Measurements from ENCODE around the gene CPS1. TPM values are rescaled to one million over a fixed set of nuclear protein-coding genes. Genes with fewer than 3 reads are reported as not detected.

Gene CPS1
- total and polyA plus RNA-seq, 11 donors, result 0.61 to 5.3 (median 1.8) TPM

DNA sequence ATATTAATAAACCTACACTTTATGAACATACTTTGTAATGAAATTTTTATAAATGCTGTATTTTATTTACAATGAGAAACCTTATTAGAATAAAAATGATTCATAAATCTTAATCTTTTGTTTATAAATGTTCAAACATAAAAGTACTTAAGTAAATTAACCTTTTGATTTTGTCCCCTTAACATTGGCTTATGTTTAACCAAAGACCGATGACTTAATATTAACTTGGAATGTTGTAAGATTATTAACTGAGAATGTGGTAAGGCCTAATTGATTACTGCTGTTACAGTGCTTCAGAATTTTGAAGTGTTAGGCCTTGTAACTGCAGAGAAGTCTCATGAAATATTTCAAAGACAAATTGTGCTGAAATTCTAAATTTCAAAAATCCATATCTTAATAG is 5.7 kb downstream of the CPS1 start:
- intact Hi-C loops (cut with DNase I), result no loop called here
- no peak for ATAC-seq
- DNase-seq, result no peak
- Histone ChIP-seq H3K4me1 (no peaks in the 10 kb centered on the region), H3K9me3 (no peaks in the 10 kb centered on the region), H3K27ac (no peak overlapping the region), H3K4me3 (no peak overlapping the region), H3K27me3 (no peaks in the 10 kb centered on the region), H3K36me3 (no peaks in the 10 kb centered on the region)
- no peak for TF ChIP-seq POLR2A (IDR thresholded peaks at IDR 0.05)
- TF ChIP-seq, protein P1, sequence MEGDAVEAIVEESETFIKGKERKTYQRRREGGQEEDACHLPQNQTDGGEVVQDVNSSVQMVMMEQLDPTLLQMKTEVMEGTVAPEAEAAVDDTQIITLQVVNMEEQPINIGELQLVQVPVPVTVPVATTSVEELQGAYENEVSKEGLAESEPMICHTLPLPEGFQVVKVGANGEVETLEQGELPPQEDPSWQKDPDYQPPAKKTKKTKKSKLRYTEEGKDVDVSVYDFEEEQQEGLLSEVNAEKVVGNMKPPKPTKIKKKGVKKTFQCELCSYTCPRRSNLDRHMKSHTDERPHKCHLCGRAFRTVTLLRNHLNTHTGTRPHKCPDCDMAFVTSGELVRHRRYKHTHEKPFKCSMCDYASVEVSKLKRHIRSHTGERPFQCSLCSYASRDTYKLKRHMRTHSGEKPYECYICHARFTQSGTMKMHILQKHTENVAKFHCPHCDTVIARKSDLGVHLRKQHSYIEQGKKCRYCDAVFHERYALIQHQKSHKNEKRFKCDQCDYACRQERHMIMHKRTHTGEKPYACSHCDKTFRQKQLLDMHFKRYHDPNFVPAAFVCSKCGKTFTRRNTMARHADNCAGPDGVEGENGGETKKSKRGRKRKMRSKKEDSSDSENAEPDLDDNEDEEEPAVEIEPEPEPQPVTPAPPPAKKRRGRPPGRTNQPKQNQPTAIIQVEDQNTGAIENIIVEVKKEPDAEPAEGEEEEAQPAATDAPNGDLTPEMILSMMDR (IDR thresholded peaks at IDR 0.05), result no peak
- 35 to 97% (median 95%) methylated on average over 1 of the region's 1 CpG for WGBS, 4 donors

- ATAC-seq, result no peak
- WGBS, 4 donors, result 84 to 92% (median 89%) methylated on average over 4 of the region's 4 CpGs
- TF ChIP-seq POLR2A (IDR thresholded peaks at IDR 0.05), result no peak
- TF ChIP-seq, protein P1 (IDR thresholded peaks at IDR 0.05), result no peak
- no peaks in the 10 kb centered on the region for H3K36me3 ChIP-seq
- no peaks in the 10 kb centered on the region for H3K27me3 ChIP-seq
- H3K9me3 ChIP-seq, result no peaks in the 10 kb centered on the region
- H3K4me3 ChIP-seq, result no peak overlapping the region
- H3K4me1 ChIP-seq, result no peaks in the 10 kb centered on the region
- no peak for DNase-seq
- intact Hi-C loops (cut with DNase I), result no loop called here
- no peak overlapping the region for H3K27ac ChIP-seq
These were observed 6.2 kb downstream of the CPS1 start for GRCh38 chr2:210562502-210563080.

DNA sequence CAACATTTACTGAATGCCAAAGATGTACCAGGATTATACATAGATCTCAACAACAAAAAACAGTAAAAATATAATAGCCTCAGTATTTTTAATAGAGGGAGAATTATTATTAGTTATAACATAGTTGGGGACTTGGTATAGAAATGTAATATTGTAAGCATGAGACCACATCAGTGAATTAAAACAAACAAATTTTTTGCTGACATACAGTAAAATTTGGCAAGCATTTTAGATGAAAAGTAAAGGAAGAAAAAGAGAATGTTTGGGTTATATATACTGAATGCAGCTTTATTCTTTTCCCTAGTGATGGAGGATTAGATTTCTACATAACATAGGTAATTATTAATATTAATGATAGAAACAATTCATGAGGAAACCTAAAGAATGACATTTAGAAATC is 10.9 kb downstream of the CPS1 start:
- no peak for ATAC-seq
- TF ChIP-seq, protein P1 (IDR thresholded peaks at IDR 0.05), result no peak
- TF ChIP-seq POLR2A (IDR thresholded peaks at IDR 0.05), result no peak
- intact Hi-C loops (cut with DNase I), result no loop called here
- no peak for DNase-seq
- no peaks in the 10 kb centered on the region for H3K9me3 ChIP-seq
- no peak overlapping the region for H3K4me3 ChIP-seq
- H3K36me3 ChIP-seq, result no peaks in the 10 kb centered on the region
- no peaks in the 10 kb centered on the region for H3K4me1 ChIP-seq
- H3K27ac ChIP-seq, result no peak overlapping the region
- H3K27me3 ChIP-seq, result no peaks in the 10 kb centered on the region

DNA sequence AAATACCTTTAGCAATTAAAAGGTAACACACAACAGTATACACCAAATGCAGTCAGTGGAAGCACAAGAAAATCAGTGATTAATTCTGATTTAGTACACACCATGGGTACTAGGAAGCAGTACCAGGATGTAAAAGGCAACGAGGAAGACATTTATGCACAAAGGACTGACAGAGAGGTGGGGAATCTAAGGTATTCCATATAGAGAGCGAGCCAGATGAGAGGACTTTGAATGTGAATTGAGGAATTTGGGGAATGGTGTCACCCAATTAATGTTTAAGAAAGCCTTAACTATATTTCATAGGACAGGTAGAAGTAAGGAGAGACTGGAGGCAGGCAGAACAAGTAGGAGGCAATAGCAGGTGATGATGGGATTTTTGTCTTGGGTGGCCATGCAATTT is 11.7 kb downstream of the CPS1 start:
- Histone ChIP-seq H3K27ac (no peak overlapping the region), H3K4me1 (no peaks in the 10 kb centered on the region), H3K27me3 (no peaks in the 10 kb centered on the region), H3K36me3 (no peaks in the 10 kb centered on the region), H3K4me3 (no peak overlapping the region), H3K9me3 (no peaks in the 10 kb centered on the region)
- intact Hi-C loops (cut with DNase I), result no loop called here
- TF ChIP-seq, protein P1 (IDR thresholded peaks at IDR 0.05), result no peak
- TF ChIP-seq POLR2A (IDR thresholded peaks at IDR 0.05), result no peak
- WGBS, 4 donors, result 65 to 75% (median 68%) methylated on average over 2 of the region's 2 CpGs
- ATAC-seq (no peak), DNase-seq (no peak)
